HG03378 (cell line): ENCODE results near the gene DOCK6.

Experiments used
- ATAC-seq: cut with Tn5 transposase; IDR thresholded peaks from one replicate; pipeline ENCODE4 v1.9.1; 2021; ENCODE audit warnings: mild to moderate bottlenecking, moderate library complexity; ENCODE audit not compliant: unreplicated experiment

The DOCK6 gene

DNA sequence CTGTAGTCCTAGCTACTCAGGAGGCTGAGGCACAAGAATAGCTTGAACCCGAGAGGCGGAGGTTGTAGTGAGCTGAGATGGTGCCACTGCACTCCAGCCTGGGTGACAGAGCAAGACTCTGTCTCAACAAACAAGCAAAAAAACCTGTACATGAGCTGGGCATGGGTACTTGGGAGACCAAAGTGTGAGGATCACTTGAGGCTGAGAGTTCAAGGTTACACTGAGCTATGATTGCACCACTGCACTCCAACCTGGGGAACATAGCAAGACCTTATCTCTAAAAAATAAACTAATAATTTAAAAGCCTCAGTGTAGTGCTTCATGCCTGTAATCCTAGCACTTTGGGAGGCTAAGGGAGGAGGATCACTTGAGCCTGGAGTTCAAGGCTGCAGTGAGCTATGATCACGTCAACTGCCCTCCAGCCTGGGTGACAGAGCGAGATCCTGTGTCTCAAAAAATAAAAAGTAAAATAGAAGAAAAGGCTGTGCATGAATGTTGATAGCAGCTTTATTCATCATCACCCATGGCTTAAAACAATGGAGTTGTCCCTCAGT lies 12.3 kb upstream of the DOCK6 start:
- ATAC-seq = no peak

DNA sequence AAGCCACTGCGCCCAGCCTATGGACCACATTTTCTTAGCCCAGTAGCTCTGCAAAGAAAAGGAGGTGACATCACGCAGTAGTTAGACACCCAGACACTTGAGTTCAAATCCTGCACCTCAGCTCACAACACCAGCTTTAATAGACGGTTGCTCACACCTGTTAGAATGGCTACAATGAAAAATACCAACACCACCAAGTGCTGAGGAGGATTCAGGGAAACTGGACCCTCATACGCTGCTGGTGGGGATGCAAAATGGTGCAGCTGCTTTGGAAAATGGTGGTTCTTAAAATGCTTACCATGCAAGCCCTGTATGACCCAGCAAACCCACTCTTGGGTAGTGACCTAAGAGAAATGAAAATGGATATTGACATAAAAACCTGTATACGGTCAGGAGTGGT lies 11.7 kb upstream of the DOCK6 start:
- ATAC-seq = no peak

DNA sequence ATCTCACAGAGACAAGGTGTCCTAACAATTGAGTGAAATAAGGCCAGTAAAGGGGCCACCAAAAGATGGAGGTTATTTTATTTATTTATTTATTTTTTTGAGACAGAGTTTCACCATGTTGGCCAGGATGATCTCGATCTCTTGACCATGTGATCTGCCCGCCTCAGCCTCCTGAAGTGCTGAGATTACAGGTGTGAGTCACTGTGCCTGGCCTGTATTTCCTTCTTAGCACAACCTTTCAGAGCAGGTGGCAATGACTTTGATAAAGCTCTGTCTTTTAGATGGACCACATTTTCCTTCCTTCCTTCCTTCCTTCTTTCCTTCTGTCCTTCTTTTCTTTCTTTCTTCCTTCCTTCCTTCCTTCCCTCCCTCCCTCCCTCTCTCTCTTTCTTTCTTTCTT lies 11.0 kb upstream of the DOCK6 start:
- no peak for ATAC-seq

DNA sequence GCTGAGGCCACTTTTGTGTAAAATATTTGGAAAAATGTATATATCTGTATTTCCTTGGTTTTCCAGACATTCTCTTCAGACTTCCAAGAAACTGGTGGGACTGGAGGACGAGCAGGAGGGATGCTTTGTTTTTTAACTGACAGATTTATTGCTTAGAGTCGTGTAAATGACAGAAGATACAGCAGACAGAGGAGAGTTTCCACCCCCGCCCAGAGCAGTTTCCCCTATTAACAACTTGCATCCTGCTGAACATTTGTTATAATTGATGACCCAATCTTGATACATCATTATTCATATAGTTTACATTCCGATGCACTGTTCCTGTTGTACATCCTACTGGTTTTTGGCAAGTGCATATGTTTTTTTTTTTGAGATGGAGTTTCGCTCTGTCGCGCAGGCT lies 7.1 kb upstream of the DOCK6 start:
- ATAC-seq = no peak

DNA sequence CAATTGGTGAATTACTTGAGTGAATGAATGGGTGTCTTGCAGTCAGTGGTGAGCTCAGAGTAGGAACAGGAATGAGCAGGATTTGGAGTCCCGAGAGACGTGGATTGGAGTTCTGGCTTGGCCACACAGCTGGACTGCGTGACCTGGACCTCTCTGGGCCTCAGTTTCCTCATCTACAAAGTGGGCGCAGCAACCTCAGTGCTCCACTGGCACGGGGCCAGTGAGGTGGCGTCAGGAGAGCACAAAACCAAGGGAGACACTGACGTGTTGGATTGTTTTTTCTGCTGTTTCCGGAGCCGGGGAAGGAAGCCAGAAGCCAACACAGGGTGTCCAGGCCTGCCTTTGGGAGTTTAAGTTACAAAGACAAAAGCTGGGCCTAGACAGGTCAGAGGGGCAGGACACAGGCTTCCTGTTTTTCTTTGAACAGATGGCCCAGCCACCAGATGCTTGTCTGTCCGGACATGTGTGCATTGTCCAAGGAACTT lies 6.5 kb upstream of the DOCK6 start:
- ATAC-seq = no peak

DNA sequence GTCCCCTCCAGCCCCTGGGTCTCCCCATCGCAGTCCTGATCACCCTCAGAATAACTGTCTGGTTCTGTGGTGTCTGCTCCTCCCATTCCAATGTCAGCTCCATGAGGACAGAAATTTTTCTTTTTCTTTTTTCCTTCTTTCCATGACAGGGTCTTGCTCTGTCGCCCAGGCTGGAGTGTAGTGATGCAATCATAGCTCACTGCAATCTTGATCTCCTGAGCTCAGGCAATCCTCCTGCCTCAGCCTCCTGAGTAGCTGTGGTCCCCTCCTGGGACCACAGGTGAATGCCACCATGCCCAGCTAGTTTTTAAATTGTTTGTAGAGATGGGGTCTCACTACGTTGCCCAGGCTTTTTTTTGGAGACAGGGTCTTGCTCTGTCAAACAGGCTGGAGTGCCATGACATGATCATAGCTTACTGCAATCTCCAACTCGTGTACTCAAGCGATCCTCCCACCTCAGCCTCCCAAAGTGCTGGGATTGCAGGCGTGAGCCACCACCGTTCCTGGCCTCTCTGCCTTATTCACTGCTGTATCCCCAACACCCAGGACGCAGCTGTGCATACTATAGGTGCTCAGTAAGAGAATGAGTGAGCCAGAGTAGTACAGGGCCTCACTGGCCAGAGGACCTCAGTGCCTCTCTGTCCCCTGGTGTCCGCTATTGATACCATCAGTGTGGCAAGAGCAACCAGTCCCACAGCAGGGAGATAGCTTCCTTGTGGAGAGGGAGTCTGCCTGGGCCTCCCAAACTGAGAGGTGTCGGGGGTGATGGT lies 5.2 kb upstream of the DOCK6 start:
- ATAC-seq = no peak

DNA sequence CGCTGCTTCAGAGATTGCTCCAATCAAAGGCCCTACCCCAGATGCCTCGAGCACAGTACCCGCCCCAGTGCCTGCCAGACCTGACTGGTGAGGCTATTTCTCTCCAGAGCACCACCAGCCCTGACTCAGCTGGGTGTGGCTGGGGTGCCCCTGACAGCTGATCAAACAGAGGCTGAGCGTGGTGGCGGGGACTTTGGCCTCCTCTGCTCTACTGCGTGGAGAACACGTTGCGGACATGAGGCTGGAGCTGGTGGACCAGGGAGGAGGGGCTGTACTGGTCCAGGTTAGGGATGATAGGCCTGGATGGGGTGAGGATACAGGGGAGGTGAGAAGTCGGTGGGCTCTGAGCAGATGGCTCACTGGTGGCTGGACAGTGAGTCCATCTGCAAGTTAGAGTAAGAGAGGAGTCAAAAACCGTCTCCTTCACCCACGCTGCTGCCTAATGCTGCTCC lies 3.5 kb upstream of the DOCK6 start:
- no peak for ATAC-seq

DNA sequence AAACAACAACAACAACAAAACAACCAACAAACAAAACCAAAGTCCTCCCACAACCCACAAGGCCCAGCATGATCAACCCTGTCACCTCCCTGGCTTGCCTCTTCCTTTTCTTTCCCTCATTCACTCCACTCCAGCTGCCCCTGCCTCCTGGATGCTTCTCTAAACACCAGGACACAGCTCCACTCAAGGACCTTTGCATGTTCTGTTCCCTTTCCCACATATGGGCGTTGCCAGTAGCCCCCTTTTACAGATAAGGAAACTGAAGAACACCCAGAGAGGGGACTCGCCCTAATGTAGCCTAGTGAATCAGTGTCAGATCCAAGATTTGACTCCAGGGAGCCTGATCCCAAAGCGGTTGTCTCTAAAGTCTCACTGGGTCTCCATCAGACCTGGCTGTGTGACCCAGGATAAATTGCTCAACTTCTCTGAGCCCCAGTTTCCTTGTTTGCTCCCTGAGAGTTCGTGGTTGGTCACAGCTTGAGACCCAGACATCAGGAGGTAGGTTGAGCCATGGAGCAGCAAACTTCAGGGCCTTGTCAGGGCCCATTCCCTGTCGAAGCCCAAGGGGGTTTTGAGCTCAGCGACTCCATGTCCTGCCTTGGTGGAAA lies 3.0 kb upstream of the DOCK6 start:
- ATAC-seq = no peak

DNA sequence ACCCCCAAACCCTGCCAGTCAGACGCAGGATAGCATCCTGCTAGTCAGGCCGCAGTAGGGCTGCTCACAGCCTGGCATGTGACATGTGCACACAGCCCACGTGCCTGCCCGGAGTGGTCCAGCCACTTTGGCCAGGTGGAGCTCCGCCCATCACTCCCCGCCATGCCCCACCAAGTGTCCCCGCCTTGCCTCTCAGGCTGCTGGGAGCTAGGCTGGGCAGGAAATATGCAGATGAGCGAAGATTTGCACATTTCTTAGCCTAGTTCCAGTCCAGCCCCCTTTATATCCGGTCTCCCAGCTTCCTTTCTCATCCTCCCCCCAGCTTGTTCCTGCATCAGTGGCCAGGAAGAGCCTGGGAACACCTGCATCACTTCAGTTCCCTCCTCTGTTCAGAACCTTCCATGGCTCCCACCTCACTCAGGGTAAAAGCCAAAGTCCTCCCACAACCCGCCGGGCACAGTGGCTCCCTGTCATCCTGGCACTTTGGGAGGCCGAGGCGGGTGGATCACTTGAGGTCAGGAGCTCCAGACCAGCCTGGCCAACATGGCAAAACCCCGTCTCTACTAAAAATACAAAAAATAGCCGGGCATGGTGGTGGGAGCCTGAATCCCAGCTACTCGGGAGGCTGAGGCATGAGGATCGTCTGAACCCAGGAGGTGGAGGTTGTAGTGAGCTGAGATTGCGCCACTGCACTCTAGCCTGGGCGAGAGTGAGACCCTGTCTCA lies 2.3 kb upstream of the DOCK6 start:
- no peak for ATAC-seq

DNA sequence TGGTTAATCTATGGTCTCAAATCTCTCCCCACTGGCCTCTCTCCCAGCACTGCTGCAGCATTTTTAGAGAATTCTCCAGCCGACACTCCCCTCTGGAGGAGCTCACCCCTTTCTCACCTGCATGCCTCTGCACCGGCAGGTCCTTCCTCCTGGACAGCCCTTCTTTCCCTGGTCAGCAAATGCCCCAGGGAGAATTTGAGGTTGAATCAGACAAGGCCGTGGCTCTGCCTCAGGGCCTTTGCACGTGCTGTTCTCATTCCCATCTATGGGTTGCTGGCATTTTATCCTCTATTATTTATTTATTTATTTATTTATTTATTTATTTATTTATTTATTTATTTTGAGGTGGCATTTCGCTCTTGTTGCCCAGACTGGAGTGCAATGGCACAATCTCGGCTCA lies 1.4 kb upstream of the DOCK6 start:
- no peak for ATAC-seq

DNA sequence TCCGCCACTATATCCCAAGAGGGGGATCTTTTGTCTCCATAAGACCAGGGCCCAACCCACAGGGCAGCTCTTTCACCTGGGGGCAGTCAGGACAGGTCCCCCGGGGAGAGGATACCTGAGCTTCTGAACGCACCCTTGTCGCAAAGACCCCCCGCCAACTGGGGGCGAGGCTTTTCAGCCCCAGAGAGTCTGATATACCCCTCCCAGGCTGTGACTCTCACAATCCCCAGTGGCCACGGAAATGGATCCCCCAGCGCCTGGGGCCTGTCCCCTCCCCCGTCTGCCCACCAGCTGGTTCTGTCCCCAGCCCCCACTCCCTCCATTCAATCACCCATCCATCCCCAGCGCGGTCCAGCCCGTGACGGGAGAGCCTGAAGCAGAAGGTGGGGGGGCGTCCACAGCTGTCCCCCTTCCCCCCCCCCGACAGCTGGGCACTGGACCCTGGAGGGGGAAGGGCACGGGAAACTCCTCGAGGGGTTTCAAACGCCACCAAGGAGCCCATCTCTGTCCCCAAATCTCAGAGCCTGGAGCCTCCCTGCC lies 823 bp downstream of the DOCK6 start:
- ATAC-seq = no peak

DNA sequence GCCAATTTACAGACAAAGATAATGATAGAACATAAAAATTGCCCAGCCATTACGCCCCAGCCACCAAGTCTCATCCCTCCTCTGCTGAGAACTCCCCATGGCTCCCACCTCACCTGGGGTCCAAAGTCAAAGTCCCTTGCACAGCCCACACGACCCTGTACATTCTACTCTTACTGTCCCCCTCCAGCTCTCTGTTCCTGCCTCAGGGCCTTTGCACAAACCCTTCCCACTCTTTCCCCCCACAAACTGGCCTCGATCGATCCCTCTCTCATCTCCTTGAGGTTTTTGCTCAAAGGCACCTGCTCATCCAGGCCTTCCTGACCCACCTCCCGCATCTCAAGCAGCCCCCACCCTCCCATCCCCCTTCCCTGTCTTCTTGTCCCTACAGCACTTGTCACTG lies 1.3 kb downstream of the DOCK6 start:
- no peak for ATAC-seq

DNA sequence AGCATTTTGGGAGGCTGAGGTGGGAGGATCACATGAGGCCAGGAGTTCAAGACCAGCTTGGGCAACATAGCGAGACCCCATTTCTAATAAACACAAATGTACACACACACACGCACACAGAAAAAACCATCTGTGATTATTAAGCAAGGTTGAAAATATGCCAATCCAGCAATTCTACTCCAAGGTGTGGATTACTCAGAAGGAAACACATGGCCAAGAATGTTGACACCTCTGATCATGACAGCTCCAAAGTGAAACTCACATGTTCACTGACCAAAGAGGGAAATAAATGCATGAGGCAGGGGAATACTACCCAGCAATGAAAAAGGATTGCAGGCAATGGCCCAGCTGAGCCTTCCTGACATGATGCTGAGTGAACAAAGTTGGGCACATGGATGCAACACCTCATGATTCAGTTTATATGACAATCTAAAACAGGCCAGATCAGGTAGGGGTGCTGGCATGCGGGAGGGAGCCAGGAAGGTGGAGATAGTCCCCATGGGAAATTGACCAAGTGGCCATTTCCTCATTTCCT lies 4.4 kb downstream of the DOCK6 start:
- no peak for ATAC-seq

DNA sequence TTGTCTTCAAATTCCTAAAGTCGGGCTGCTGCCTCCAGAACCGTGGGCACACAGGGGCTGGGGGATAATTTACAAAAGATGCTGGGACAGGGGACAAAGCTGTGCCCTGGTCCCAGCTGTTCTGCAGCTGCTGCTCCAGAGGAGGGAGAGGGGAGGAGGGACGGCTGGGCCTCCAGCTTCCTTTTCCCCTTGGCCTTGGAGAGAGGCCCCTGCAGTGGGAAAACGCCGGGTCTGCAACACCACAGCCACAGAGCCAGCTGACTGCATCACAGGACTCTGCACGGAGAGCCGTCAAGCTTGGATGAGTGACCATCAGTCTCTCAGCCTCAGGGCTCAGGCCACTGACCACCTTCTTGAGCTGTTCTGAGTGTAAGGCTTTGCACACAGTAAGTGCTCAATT lies 6.1 kb downstream of the DOCK6 start:
- ATAC-seq = no peak

DNA sequence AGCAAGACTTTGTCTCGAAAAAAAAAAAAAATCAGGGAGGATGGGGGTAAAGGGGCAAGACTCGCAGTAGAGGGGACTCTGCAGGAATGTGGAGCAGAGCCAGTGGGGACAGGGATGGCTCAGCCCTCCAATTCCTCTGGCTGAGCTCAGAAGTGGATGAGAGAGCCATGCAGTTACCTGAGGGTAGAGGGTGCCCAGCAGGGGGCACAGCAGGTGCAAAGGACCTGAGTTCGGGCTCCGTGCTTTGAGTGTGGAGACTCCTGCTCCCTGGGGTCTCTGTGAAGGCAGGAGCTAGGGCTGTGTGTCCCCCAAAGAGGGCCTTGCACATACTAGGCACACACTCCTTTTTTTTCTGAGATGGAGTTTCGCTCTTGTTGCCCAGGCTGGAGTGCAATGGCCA lies 7.7 kb downstream of the DOCK6 start:
- ATAC-seq = no peak

DNA sequence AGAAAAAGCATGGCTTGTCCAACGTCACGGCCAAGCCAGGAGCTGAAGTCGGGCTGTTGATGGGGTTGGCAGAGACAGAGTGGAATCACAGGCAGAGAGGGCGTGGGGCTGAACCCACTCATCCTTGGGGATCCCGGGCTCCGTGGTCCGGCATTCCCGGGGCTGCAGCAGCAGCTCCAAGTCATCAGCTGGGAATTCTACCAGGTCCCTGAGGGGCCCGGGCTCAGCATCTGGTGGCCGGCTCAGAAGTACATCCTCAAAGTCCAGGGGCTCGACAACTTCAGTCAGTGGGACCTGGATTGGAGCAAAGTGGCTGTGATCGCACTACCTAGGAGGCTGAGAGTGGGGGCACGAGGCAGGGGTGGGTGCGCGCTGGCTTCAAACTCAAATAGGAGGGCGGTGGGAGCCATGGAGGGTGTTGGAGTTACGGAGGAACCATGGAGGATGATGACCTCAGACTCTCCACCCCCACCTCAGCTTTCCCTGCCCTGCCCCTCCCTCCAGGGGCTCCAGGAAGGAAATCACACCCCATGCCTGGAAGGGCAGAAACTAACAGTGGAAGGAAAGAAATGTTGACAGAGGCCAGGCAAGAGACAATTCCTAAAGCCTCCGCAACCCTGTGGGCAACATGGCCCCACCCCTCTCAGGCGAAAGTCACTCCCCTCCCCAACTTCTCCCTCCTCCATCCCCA lies 9.5 kb downstream of the DOCK6 start:
- no peak for ATAC-seq

DNA sequence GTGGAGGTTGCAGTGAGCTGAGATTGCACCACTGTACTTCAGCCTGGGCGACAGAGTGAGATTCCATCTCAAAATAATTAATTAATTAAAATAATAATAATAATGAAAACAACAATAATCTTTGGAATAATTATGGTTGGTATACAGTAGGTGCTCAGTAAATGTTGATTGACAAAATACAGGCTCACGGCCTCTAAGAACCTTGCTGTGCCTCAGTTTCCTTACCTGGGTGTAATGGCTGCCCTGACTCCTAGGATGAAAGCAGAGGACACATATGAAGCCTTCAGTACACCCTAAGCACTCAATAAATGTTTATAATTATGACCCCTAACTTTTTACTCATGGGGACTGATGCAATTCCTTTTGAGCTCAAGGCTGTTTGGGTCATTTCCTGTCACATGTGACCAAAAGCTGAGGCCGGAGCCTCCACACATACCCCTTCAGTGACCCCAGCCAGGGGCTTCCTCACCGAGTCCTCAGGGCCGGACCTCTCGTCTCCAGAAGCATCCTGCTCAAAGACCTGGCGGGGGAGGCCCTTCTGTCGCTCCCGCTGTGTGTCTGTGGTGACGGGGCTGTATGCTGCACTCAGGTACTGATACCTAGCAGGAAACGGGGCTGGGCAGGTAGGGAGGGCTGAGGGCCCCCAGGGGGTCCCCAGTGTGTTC lies 10.5 kb downstream of the DOCK6 start:
- ATAC-seq = no peak

DNA sequence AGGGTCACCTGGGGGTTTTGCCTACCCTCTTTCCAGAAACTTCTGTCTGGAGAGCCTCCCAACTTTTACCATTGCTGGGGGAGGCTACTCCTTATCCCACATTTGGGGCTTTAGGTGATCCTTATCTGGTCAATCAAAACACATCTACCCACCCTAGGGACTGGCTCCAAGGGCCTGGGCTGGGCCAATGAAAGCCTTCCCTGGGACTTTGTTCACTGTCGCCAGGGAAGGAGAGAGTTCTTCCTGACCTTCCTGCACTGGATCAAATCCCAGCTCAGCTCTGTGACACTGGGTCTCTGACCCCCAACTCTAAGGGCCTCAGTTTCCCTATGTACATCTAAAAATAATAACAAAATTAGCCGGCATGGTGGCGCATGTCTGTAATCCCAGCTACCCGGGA lies 11.1 kb downstream of the DOCK6 start:
- ATAC-seq = no peak

DNA sequence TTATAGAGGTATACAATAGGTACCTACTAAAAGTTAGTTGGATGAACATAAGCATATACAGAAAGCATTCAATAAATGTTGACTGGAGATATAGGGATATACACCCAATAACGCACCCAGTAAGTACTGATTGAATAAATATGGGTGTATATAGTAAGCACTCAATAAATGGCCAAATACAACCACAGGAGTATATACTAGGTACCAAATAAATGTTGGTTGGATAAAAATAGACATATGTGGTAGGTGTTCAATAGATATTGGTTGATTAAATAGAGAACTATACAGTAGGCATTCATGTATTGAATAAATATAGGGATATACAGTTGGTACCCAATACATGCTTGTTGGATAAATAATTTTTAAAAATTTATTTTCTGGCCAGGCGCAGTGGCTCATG lies 13.5 kb downstream of the DOCK6 start:
- ATAC-seq = no peak

DNA sequence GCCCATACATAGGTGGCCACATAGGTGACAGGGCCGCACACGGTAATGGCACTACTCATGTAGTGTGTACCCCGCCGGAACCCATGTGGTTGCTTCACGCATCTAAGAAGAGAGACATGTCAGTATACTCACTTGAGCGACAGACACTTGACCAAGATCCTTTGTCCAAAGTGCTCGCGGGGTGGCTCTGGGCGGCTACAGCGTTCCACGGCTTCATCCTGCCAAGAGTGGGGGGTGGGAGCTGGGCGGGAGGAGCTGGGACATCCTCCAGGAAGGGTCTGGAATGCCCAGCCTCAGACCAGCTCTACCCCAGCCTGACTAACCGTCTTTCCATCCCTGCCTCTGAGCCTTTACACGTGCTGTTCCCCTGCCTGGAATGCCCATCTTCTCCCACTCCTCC lies 14.4 kb downstream of the DOCK6 start:
- ATAC-seq = no peak
